K562 (cell line): Measurements from ENCODE around the gene B3GALT6. TPM values are rescaled to one million over a fixed set of nuclear protein-coding genes. Genes with fewer than 3 reads are reported as not detected.

Source experiments
- ATAC-seq: fragments of 200-7000 bp; cut with Tn5 transposase; 3 replicates; pipeline ENCODE4 v1.9.1; 2020; ENCODE audit warnings: moderate library complexity
- BruUV-seq: library from RNA; stranded (reverse); fragments of 400-500 nt; replicated peaks from 2 replicates; lab custom pipeline; 2021; lab: Mats Ljungman, UMichigan
- CTCF ChIA-PET: fragments of 300-600 bp; formaldehyde crosslinking; extraction: SDS; loops from one replicate; lab custom pipeline; 2021; ENCODE audit warnings: low intra/inter-chr PET ratio; lab: Yijun Ruan, JAX
- POLR2A ChIA-PET: fragments of 300-600, 350-650 bp; sonication (Branson Sonifier 250); formaldehyde crosslinking; extraction: SDS; loops from one replicate; lab custom pipeline; 2021; ENCODE audit warnings: antibody characterized with exemption, inconsistent platforms; lab: Yijun Ruan, JAX
- DNase-seq, 4 experiments: peaks; one replicate each; pipeline versions ENCODE4 v3.0.0 to v3.0.0-alpha.2; 2011 to 2018; ENCODE audit warnings: low spot score in 3 of 4, mixed read lengths in 3 of 4; ENCODE audit errors: extremely low read depth in 1 of 4
- FAIRE-seq: peaks from 2 replicates; lab custom pipeline; 2011; peaks lifted over from hg19 to GRCh38; lab: Jason Lieb, UNC
- H2AFZ ChIP-seq: 2 replicates; pipeline ENCODE4 v1.6.0; 2011; ENCODE audit warnings: low read depth, low read length, control low read depth, inconsistent platforms
- H3K27ac ChIP-seq: fragments of 200-600 bp; 3 replicates; pipeline ENCODE4 v1.8.0; 2011; ENCODE audit warnings: low read depth, mild to moderate bottlenecking, control low read depth, inconsistent platforms, low read length, moderate library complexity, mixed read lengths; ENCODE audit errors: extremely low read depth
- H3K27me3 ChIP-seq, 2 experiments: fragments of 300-600 bp in 1 of 2; 2 replicates in 1 of 2; 3 replicates in 1 of 2; pipeline versions ENCODE4 v1.6.0 to v1.8.0; 2011; ENCODE audit warnings: inconsistent platforms in 2 of 2, low read length in 2 of 2, mild to moderate bottlenecking in 1 of 2, mixed read lengths in 1 of 2, moderate library complexity in 1 of 2; ENCODE audit not compliant: control insufficient read depth in 2 of 2, insufficient read depth in 2 of 2
- H3K36me3 ChIP-seq: fragments of 300-600 bp; 3 replicates; pipeline ENCODE4 v1.8.0; 2011; ENCODE audit warnings: mild to moderate bottlenecking, low read length, inconsistent platforms; ENCODE audit not compliant: control insufficient read depth, insufficient read depth
- H3K4me1 ChIP-seq, 2 experiments: fragments of 200-600 bp in 1 of 2; replicated peaks in 1 of 2; 2 replicates in 1 of 2; 3 replicates in 1 of 2; pipeline versions ENCODE4 v1.5.1 to v1.8.0; 2011; ENCODE audit warnings: inconsistent platforms in 2 of 2, low read length in 2 of 2, mild to moderate bottlenecking in 1 of 2, mixed read lengths in 1 of 2, moderate library complexity in 1 of 2; ENCODE audit not compliant: control insufficient read depth in 2 of 2, insufficient read depth in 2 of 2
- H3K4me2 ChIP-seq: 2 replicates; pipeline ENCODE4 v1.6.1; 2011; ENCODE audit warnings: low read length, control low read depth, inconsistent platforms, mixed read lengths; ENCODE audit not compliant: insufficient read depth
- H3K4me3 ChIP-seq: fragments of 200-600 bp; sonication (generic), shearing (Covaris generic); 2 replicates; pipeline ENCODE4 v1.5.1; 2016; ENCODE audit warnings: control low read depth, inconsistent platforms
- H3K79me2 ChIP-seq: fragments of 200-600 bp; 3 replicates; pipeline ENCODE4 v1.8.0; 2011; ENCODE audit warnings: low read length, inconsistent platforms; ENCODE audit not compliant: control insufficient read depth, insufficient read depth
- H3K9ac ChIP-seq, 2 experiments: 2 replicates each; pipeline versions ENCODE4 v1.6.0 to v1.6.1; 2011; ENCODE audit warnings: low read depth in 2 of 2, low read length in 2 of 2, control low read depth in 1 of 2, inconsistent platforms in 1 of 2, mild to moderate bottlenecking in 1 of 2, mixed read lengths in 1 of 2; ENCODE audit not compliant: insufficient read depth in 1 of 2
- H3K9me1 ChIP-seq: one replicate; pipeline ENCODE4 v1.6.0; 2011; ENCODE audit warnings: inconsistent platforms, mild to moderate bottlenecking, low read length, moderate library complexity; ENCODE audit not compliant: control insufficient read depth, insufficient read depth
- H3K9me3 ChIP-seq: replicated peaks from 2 replicates; pipeline ENCODE4 v1.5.1; 2011; ENCODE audit warnings: low read depth, low read length, inconsistent platforms; ENCODE audit not compliant: control insufficient read depth, insufficient read depth
- H4K20me1 ChIP-seq: replicated peaks from 2 replicates; pipeline ENCODE4 v1.6.1; 2011; ENCODE audit warnings: low read length, inconsistent platforms, mixed read lengths; ENCODE audit not compliant: control insufficient read depth, insufficient read depth
- CBX2 ChIP-seq: fragments of 200-600 bp; sonication (generic); IDR thresholded peaks from one replicate; pipeline ENCODE4 v1.6.1; 2012; ENCODE audit warnings: mild to moderate bottlenecking, low read length, inconsistent platforms; ENCODE audit not compliant: insufficient read depth, poor library complexity, severe bottlenecking
- CBX3 ChIP-seq, 2 experiments: IDR thresholded peaks; 1 replicate in 1 of 2; 2 replicates in 1 of 2; pipeline ENCODE4 v1.6.1; 2012; ENCODE audit warnings: inconsistent platforms in 2 of 2, low read length in 2 of 2, borderline replicate concordance in 1 of 2, control low read depth in 1 of 2
- CBX5 ChIP-seq: IDR thresholded peaks from 2 replicates; pipeline ENCODE4 v1.6.1; 2014; ENCODE audit warnings: low read depth, borderline replicate concordance
- FOXP4 ChIP-seq: sonication (generic); formaldehyde crosslinking; IDR thresholded peaks from 2 replicates; pipeline ENCODE4 v1.8.0; 2022; ENCODE audit warnings: mild to moderate bottlenecking, missing genetic modification reagents, borderline replicate concordance
- HDGF ChIP-seq: fragments of 450-650 bp; IDR thresholded peaks from 2 replicates; pipeline ENCODE4 v1.6.1; 2016
- KAT8 ChIP-seq: fragments of 450-650 bp; IDR thresholded peaks from 2 replicates; pipeline ENCODE4 v1.6.1; 2016; ENCODE audit warnings: low read depth, mild to moderate bottlenecking
- KDM1A ChIP-seq, 2 experiments: fragments of 450-650 bp; IDR thresholded peaks; 2 replicates each; pipeline ENCODE4 v1.6.1; 2016; ENCODE audit warnings: mild to moderate bottlenecking in 2 of 2
- KLF1 ChIP-seq: fragments of 450-650 bp; IDR thresholded peaks from 2 replicates; pipeline ENCODE4 v1.6.1; 2016; ENCODE audit warnings: missing genetic modification characterization, missing compliant biosample characterization
- L3MBTL2 ChIP-seq: fragments of 450-650 bp; IDR thresholded peaks from 2 replicates; pipeline ENCODE4 v1.6.1; 2016; ENCODE audit warnings: mild to moderate bottlenecking, moderate library complexity
- MAFK ChIP-seq: IDR thresholded peaks from 2 replicates; pipeline ENCODE4 v1.6.1; 2011; ENCODE audit warnings: low read length, improper control_type of control experiment
- PCBP1 ChIP-seq: fragments of 200-400 bp; formaldehyde crosslinking; IDR thresholded peaks from 2 replicates; pipeline ENCODE4 v1.6.1; 2018; ENCODE audit warnings: mild to moderate bottlenecking, low read depth, low read length; ENCODE audit not compliant: poor library complexity, severe bottlenecking
- SMARCA4 ChIP-seq: fragments of 450-650 bp; IDR thresholded peaks from 2 replicates; pipeline ENCODE4 v1.6.1; 2016
- SMC3 ChIP-seq: conservative IDR thresholded peaks from 2 replicates; pipeline ENCODE4 v1.6.1; 2011; ENCODE audit warnings: low read depth, low read length, improper control_type of control experiment; ENCODE audit not compliant: insufficient read depth
- TCF3 ChIP-seq: sonication (generic); formaldehyde crosslinking; IDR thresholded peaks from 2 replicates; pipeline ENCODE4 v1.4.0; 2020; ENCODE audit warnings: mild to moderate bottlenecking, missing genetic modification reagents
- TRIM28 ChIP-seq: fragments of 450-650 bp; IDR thresholded peaks from 2 replicates; pipeline ENCODE4 v1.6.1; 2017
- ZNF134 ChIP-seq: fragments of 250-450 bp; sonication (Bioruptor Pico); conservative IDR thresholded peaks from 2 replicates; pipeline ENCODE4 v1.4.0; 2020
- ZNF316 ChIP-seq: fragments of 450-650 bp; IDR thresholded peaks from 2 replicates; pipeline ENCODE4 v1.6.1; 2016
- ZNF57 ChIP-seq: fragments of 450-650 bp; formaldehyde crosslinking; IDR thresholded peaks from 2 replicates; pipeline ENCODE4 v1.4.0; 2020; ENCODE audit warnings: mild to moderate bottlenecking, moderate library complexity
- ZNF75A ChIP-seq: fragments of 450-650 bp; formaldehyde crosslinking; IDR thresholded peaks from 2 replicates; pipeline ENCODE4 v1.4.0; 2020; ENCODE audit warnings: mild to moderate bottlenecking
- ZNF77 ChIP-seq: fragments of 250-450 bp; sonication (Bioruptor Pico); IDR thresholded peaks from 2 replicates; pipeline ENCODE4 v1.5.0; 2020
- WGBS: fragments of 100-300 bp; shearing (Covaris generic); methylation state at CpG from one replicate; pipeline ENCODE4 v1.1.6; 2016; ENCODE audit warnings: low coverage, mixed read lengths; ENCODE audit not compliant: insufficient coverage; ENCODE audit errors: missing lambda C conversion rate; 5-methylcytosine and 5-hydroxymethylcytosine counted together
- in situ Hi-C: fragments of 300-500 bp; cut with MboI; formaldehyde crosslinking; loops from 4 replicates; pipeline ENCODE4 v1.15.0; 2018; ENCODE audit warnings: inconsistent platforms, mixed read lengths
- intact Hi-C: fragments of 100-400 bp; cut with micrococcal nuclease; formaldehyde crosslinking; loops from 2 replicates; pipeline ENCODE4 v1.14.2; 2022
- polyA plus RNA-seq, 8 experiments: library from polyadenylated mRNA; depleted of rRNA in 4 of 8; stranded (reverse) in 5 of 8; unstranded in 3 of 8; fragments of >200 nt; fragmentation: Nextera tagmentation in 2 of 8; fragmentation: Illumina TruSeq in 1 of 8; extraction: Ambion mirVana in 2 of 8; extraction: Trizol in 1 of 8; gene quantifications; 2 replicates each; pipeline versions ENCODE4 v1.2.1 to v1.2.3, GENCODE V29; 2011 to 2014; ENCODE audit warnings: inconsistent platforms in 1 of 8, missing spikeins in 1 of 8
- total RNA-seq, 7 experiments: library from RNA; depleted of rRNA in 6 of 7; stranded (reverse); fragments of >200 nt in 6 of 7; fragmentation: Illumina TruSeq in 2 of 7; extraction: Trizol in 2 of 7; gene quantifications; 2 replicates each; pipeline versions ENCODE4 v1.2.1 to v1.2.3, GENCODE V29; 2011 to 2021; ENCODE audit warnings: low replicate concordance in 1 of 7
- TF ChIP-seq, protein P1 (sequence below): IDR thresholded peaks from 2 replicates; pipeline ENCODE4 v1.6.1; 2016; ENCODE audit warnings: missing genetic modification characterization, missing compliant biosample characterization
- TF ChIP-seq, protein P2 (sequence below): fragments of 250-450 bp; sonication (Bioruptor Pico); IDR thresholded peaks from 2 replicates; pipeline ENCODE4 v1.5.1; 2021; ENCODE audit warnings: mild to moderate bottlenecking

B3GALT6 gene
- total and polyA plus RNA-seq, 9 of the 15 experiments (the other 6 are each of a cell fraction or from before 2014, with no cell fraction given), result 0.68 to 29.8 (median 9.9) TPM

DNA sequence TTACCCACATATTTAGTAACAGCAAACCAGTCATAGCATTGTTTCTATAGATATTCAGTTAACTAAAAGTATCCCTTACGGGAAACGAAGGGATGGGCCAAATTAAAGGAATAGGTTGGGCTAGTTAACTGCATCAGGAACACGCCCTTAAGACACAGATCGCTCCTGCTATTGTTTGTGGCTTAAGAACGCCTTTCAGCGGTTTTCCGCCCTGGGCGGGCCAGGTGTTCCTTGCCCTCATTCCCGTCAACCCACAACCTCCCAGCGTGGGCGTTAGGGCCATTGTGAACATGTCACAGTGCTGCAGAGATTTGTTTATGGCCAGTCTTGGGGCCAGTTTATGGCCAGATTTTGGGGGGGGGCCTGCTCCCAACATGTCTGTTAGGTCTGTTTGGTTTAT is 40.3 kb upstream of the B3GALT6 start:
- BruUV-seq, result no TSS peak
- POLR2A ChIA-PET, result no interaction called here
- intact Hi-C loops, result no loop called here
- no peak for TF ChIP-seq ZNF316
- TF ChIP-seq ZNF134 (CRISPR knock-in tag), result no peak
- 0 out of 2 replicates have a peak, but pooled peaks have one; percentile 17 for TF ChIP-seq CBX5
- TF ChIP-seq TCF3 (CRISPR knock-in tag), result no peak
- TF ChIP-seq ZNF57, result no peak
- TF ChIP-seq ZNF77 (CRISPR knock-in tag), result no peak
- TF ChIP-seq, protein P1, sequence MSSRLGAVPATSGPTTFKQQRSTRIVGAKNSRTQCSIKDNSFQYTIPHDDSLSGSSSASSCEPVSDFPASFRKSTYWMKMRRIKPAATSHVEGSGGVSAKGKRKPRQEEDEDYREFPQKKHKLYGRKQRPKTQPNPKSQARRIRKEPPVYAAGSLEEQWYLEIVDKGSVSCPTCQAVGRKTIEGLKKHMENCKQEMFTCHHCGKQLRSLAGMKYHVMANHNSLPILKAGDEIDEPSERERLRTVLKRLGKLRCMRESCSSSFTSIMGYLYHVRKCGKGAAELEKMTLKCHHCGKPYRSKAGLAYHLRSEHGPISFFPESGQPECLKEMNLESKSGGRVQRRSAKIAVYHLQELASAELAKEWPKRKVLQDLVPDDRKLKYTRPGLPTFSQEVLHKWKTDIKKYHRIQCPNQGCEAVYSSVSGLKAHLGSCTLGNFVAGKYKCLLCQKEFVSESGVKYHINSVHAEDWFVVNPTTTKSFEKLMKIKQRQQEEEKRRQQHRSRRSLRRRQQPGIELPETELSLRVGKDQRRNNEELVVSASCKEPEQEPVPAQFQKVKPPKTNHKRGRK (tag), result no peak
- TF ChIP-seq L3MBTL2, result no peak
- TF ChIP-seq SMARCA4, result no peak
- TF ChIP-seq HDGF, result no peak
- no peak for TF ChIP-seq CBX2
- TF ChIP-seq PCBP1, result no peak
- TF ChIP-seq FOXP4 (CRISPR knock-in tag), result no peak
- no peak for TF ChIP-seq SMC3
- TF ChIP-seq ZNF75A (CRISPR knock-in tag), result no peak
- TF ChIP-seq CBX3 (IDR thresholded peaks at IDR 0.05; ENCODE audit: borderline replicate concordance in 1 of 2, low read length in 2 of 2), result peak in 1 of 2 experiments; percentile 72; a peak in 1 of 3 replicates
- TF ChIP-seq, protein P2, sequence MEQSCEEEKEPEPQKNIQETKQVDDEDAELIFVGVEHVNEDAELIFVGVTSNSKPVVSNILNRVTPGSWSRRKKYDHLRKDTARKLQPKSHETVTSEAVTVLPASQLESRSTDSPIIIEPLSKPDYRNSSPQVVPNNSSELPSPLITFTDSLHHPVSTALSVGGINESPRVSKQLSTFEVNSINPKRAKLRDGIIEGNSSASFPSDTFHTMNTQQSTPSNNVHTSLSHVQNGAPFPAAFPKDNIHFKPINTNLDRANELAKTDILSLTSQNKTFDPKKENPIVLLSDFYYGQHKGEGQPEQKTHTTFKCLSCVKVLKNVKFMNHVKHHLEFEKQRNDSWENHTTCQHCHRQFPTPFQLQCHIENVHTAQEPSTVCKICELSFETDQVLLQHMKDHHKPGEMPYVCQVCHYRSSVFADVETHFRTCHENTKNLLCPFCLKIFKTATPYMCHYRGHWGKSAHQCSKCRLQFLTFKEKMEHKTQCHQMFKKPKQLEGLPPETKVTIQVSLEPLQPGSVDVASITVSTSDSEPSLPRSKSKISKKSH (CRISPR knock-in tag), result no peak
- no peak for TF ChIP-seq KAT8
- 0 out of 2 replicates have a peak, but pooled peaks have one; percentile 31 for TF ChIP-seq TRIM28
- TF ChIP-seq MAFK, result no peak
- no peak for TF ChIP-seq KLF1
- TF ChIP-seq KDM1A (IDR thresholded peaks at IDR 0.05), result peak in 1 of 2 experiments; percentile 23; a peak in 1 of 4 replicates

More for the DNA sequence above, 40.3 kb upstream of the B3GALT6 start:
- in situ Hi-C loops, result no loop called here
- Histone ChIP-seq H3K4me3 (no peak overlapping the region), H3K79me2 (no peaks in the 10 kb centered on the region), H3K27ac (no peak overlapping the region), H4K20me1 (no peaks in the 10 kb centered on the region), H3K4me2 (no peak overlapping the region), H3K27me3 (no peaks in the 10 kb centered on the region; a peak in 2 of 5 replicates), H3K4me1 (peaks cover 0 to 5% of the 10 kb centered on the region in 2 experiments; a peak in 1 of 5 replicates), H2AFZ (no peak overlapping the region), H3K9me3 (peaks cover 6% of the 10 kb centered on the region; the same call in 1 of the 2 replicates), H3K36me3 (no peaks in the 10 kb centered on the region), H3K9me1 (no peaks in the 10 kb centered on the region), H3K9ac (no peak overlapping the region)
- ATAC-seq (no peak), FAIRE-seq (no peak), DNase-seq (no peak)
- whole genome bisulfite sequencing, result 31% methylated on average over 11 of the region's 11 CpGs
- CTCF ChIA-PET, result no interaction called here
